NCI-H1436 treated with DMSO at 0.1 percent for 48 hours (cell line): ENCODE measurements around the gene FHL2.

Experiments
- DNase-seq: peaks from one replicate; lab custom pipeline; 2025; lab: John Stamatoyannopoulos, UW

The FHL2 gene

DNA sequence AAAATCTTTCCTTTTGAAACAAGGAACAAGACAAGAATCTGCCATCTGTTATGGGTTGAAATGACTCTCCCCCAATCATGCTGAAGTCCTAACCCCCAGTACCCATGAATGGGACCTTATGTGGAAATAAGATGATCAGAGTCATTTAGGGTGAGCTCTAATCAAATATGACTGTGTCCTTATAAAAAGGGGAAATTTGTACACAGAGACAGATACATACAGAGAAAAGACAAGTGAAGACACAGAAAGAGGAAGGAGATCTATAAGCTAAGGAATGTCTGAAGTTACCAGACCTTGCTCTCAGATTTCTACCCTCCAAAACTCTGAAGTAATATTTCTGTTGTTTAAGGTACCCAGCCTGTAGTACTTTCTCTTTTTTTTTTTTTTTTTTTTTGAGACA, 85.0 kb downstream of the FHL2 start:
- no peak for DNase-seq
